ENCODE measurements around the gene DNAJC15. TPM values are rescaled to one million over a fixed set of nuclear protein-coding genes. Genes with fewer than 3 reads are reported as not detected.

The DNAJC15 gene
- total and polyA plus RNA-seq, 4 experiments from 2014 or later = 9.7 to 16.0 (median 13.0) TPM

DNA sequence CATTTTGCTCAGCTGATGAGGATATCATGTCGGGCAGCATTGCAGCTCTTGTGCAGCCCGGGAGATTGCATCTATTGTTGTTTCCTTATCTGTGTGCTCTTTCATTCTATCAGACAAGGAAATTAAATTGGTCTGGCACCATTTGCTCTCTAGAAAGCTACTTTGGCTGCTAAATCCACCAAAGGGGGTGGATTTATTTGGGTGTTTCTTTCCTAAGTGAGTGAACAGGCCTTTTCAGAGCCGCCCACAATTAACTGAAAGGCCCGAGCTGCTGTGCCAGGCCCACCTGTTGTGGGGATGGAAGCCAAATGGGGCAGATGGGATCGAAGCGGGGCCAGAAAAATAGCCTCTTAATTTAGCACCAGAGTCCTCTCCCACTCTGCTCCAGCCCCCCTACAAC is 99.4 kb downstream of the DNAJC15 start:
- Histone ChIP-seq H3K4me3 (ENCODE audit: low read length in 2 of 2) (no peak overlapping the region), H3K36me3 (ENCODE audit: insufficient read depth, low read length) (no peaks in the 10 kb centered on the region), H3K4me1 (ENCODE audit: insufficient read depth, low read length) (no peaks in the 10 kb centered on the region), H3K27me3 (ENCODE audit: insufficient read depth, low read length) (no peaks in the 10 kb centered on the region), H3K27ac (ENCODE audit: low read depth, low read length) (no peak overlapping the region), H3K9me3 (ENCODE audit: control insufficient read depth in 1 of 2, low read length in 2 of 2) (no peaks in the 10 kb centered on the region)
- intact Hi-C loops (cut with micrococcal nuclease) = no loop called here
- ChIA-PET POLR2A (ENCODE audit: partially characterized antibody) (no interaction called here), CTCF (ENCODE audit: partially characterized antibody) (no interaction called here)
- H3K4me1 Mint-ChIP-seq = peaks cover 4 to 5% (median 5%) of the 10 kb centered on the region in 4 donors
- H3K27me3 Mint-ChIP-seq = peaks cover 4 to 10% of the 10 kb centered on the region in 2 donors
- H3K9me3 Mint-ChIP-seq = no peaks in the 10 kb centered on the region
- no peak overlapping the region for H3K27ac Mint-ChIP-seq
- DNase-seq = no peak
- H3K4me3 Mint-ChIP-seq = no peak overlapping the region
- H3K36me3 Mint-ChIP-seq = no peaks in the 10 kb centered on the region

DNA sequence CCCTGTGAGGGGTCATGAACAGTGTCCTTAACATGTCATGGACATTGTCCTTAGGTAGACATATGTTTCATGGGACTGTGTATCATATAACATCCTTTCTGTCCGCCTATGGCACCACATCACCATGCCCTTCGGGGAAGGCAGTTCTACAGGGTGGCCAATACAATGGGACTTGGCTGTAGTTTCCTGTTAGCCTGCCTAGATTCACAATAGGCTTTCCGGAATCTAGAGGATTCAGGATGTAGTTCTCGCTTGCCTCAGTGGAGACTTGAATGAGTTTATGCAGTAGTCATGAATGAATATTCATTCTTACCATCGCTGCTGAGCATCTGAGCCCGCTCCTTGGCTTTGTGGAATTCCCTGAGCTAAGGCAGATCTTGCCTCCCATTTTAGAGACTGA is 100.5 kb downstream of the DNAJC15 start:
- H3K4me1 ChIP-seq (ENCODE audit: insufficient read depth, low read length) = no peaks in the 10 kb centered on the region
- ChIA-PET POLR2A (ENCODE audit: partially characterized antibody) (no interaction called here), CTCF (ENCODE audit: partially characterized antibody) (interaction anchor here (1.0 kb wide), 1 partner anchor 39 kb away, joined by 4 read pairs; no protein-coding TSS in a partner anchor)
- H3K27ac ChIP-seq (ENCODE audit: low read depth, low read length) = no peak overlapping the region
- H3K27me3 ChIP-seq (ENCODE audit: insufficient read depth, low read length) = no peaks in the 10 kb centered on the region
- H3K36me3 ChIP-seq (ENCODE audit: insufficient read depth, low read length) = no peaks in the 10 kb centered on the region
- Mint-ChIP-seq H3K36me3 (no peaks in the 10 kb centered on the region), H3K27me3 (peaks cover 4 to 11% of the 10 kb centered on the region in 2 donors), H3K4me1 (peaks cover 8 to 13% (median 11%) of the 10 kb centered on the region in 4 donors), H3K4me3 (no peak overlapping the region), H3K27ac (no peak overlapping the region), H3K9me3 (no peaks in the 10 kb centered on the region)
- no peak overlapping the region for H3K4me3 ChIP-seq (ENCODE audit: low read length in 2 of 2)
- intact Hi-C loops (cut with micrococcal nuclease) = no loop called here
- no peak for DNase-seq
- no peaks in the 10 kb centered on the region for H3K9me3 ChIP-seq (ENCODE audit: control insufficient read depth in 1 of 2, low read length in 2 of 2)

DNA sequence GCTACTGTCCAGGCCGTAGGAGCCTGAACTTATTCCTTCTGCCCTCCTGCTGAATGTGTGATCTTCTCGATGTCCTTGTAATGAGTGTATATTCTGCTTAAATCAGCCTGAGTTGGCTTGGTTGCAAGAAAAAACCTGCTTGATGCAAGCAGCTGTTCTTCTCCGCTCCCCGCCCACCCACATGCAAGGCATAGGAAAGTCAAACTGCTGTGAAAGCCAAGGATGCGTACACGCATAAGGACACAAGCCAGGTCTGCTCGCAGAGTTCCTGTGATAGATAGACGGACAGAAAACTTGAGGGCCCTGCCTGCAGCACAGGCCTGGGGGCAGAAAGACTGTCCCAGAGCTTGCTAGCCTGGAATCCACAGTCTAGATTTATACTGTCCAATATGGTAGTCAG is 101.1 kb downstream of the DNAJC15 start:
- H3K4me1 Mint-ChIP-seq = peaks cover 8 to 13% (median 11%) of the 10 kb centered on the region in 4 donors
- H3K27me3 Mint-ChIP-seq = peaks cover 4 to 11% of the 10 kb centered on the region in 2 donors
- Histone ChIP-seq H3K4me1 (ENCODE audit: insufficient read depth, low read length) (no peaks in the 10 kb centered on the region), H3K27ac (ENCODE audit: low read depth, low read length) (no peak overlapping the region), H3K36me3 (ENCODE audit: insufficient read depth, low read length) (no peaks in the 10 kb centered on the region), H3K9me3 (ENCODE audit: control insufficient read depth in 1 of 2, low read length in 2 of 2) (no peaks in the 10 kb centered on the region), H3K4me3 (ENCODE audit: low read length in 2 of 2) (no peak overlapping the region), H3K27me3 (ENCODE audit: insufficient read depth, low read length) (no peaks in the 10 kb centered on the region)
- H3K36me3 Mint-ChIP-seq = no peaks in the 10 kb centered on the region
- DNase-seq = no peak
- H3K27ac Mint-ChIP-seq = no peak overlapping the region
- POLR2A ChIA-PET (ENCODE audit: partially characterized antibody) = no interaction called here
- H3K4me3 Mint-ChIP-seq = no peak overlapping the region
- intact Hi-C loops (cut with micrococcal nuclease) = no loop called here
- CTCF ChIA-PET (ENCODE audit: partially characterized antibody) = interaction anchor here (1.0 kb wide), 1 partner anchor 40 kb away, joined by 4 read pairs; no protein-coding TSS in a partner anchor
- no peaks in the 10 kb centered on the region for H3K9me3 Mint-ChIP-seq

DNA sequence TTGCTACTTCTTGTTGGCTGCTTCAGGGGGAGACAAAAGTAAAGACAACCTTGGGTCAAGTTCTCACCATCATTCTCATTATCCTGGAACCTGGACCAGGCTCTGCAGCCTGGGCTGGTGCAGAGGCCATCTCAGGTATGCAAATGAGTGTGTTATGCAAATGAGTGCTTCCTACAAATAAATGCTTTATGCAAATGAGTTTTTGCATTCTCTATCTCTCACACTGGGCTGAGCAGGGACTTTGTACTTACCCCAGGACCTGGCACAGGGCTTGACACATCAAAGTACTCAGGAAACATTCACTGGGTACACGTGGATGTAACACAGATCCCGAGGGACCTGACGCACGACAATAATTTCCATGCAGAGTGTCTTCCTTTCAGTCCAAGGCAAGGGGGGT is 103.0 kb downstream of the DNAJC15 start:
- Mint-ChIP-seq H3K27ac (no peak overlapping the region), H3K36me3 (no peaks in the 10 kb centered on the region), H3K9me3 (no peaks in the 10 kb centered on the region), H3K4me3 (no peak overlapping the region), H3K4me1 (peaks cover 8 to 13% (median 11%) of the 10 kb centered on the region in 4 donors), H3K27me3 (peaks cover 4 to 9% of the 10 kb centered on the region in 2 donors)
- Histone ChIP-seq H3K4me3 (ENCODE audit: low read length in 2 of 2) (no peak overlapping the region), H3K9me3 (ENCODE audit: control insufficient read depth in 1 of 2, low read length in 2 of 2) (no peaks in the 10 kb centered on the region), H3K27ac (ENCODE audit: low read depth, low read length) (no peak overlapping the region), H3K27me3 (ENCODE audit: insufficient read depth, low read length) (no peaks in the 10 kb centered on the region), H3K4me1 (ENCODE audit: insufficient read depth, low read length) (no peaks in the 10 kb centered on the region), H3K36me3 (ENCODE audit: insufficient read depth, low read length) (no peaks in the 10 kb centered on the region)
- ChIA-PET POLR2A (ENCODE audit: partially characterized antibody) (no interaction called here), CTCF (ENCODE audit: partially characterized antibody) (no interaction called here)
- no peak for DNase-seq
- intact Hi-C loops (cut with micrococcal nuclease) = no loop called here

DNA sequence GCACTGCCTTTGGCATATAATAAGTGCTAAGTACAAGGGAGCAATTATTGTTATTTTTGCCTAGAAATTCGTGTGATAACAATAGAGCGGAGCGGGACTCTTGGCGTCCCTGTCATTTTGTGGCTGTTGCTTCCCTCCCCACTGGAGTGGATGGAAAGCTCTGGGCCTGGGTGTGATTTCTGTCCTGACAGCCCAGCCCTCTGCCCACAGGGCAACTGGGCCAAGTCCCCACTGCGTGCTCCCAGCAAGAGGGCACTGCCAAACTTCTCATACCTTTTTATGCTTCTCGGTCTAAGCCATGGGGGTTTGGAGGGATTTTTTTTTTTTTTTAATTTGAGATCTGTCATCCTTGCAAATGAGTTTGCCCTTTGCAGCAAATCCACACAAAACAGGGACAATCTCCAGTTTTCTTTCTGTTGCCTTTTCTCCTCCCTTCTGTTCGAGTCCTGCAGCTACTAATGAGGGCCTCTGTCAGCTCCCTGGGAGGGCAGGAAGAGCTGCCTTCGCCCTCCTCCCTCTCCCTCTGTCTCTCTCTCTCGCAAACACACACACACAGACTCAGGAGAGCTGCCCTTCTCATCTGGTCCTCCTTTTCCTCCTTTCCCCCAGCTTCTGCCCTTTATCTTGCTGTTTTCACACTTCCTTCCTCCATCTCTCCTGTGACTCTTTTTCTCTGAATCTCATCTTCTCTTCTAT is 103.9 kb downstream of the DNAJC15 start:
- Mint-ChIP-seq H3K4me1 (peaks cover 8 to 13% (median 11%) of the 10 kb centered on the region in 4 donors), H3K4me3 (no peak overlapping the region), H3K27me3 (peaks cover 5 to 7% of the 10 kb centered on the region in 2 donors), H3K27ac (peak overlapping the region in 1 of 7 donors; percentile 13), H3K36me3 (no peaks in the 10 kb centered on the region), H3K9me3 (no peaks in the 10 kb centered on the region)
- Histone ChIP-seq H3K27ac (ENCODE audit: low read depth, low read length) (no peak overlapping the region), H3K27me3 (ENCODE audit: insufficient read depth, low read length) (no peaks in the 10 kb centered on the region), H3K4me1 (ENCODE audit: insufficient read depth, low read length) (no peaks in the 10 kb centered on the region), H3K4me3 (ENCODE audit: low read length in 2 of 2) (no peak overlapping the region), H3K36me3 (ENCODE audit: insufficient read depth, low read length) (no peaks in the 10 kb centered on the region), H3K9me3 (ENCODE audit: control insufficient read depth in 1 of 2, low read length in 2 of 2) (no peaks in the 10 kb centered on the region)
- ChIA-PET POLR2A (ENCODE audit: partially characterized antibody) (interaction anchor here (0.7 kb wide), 1 partner anchor 40 kb away, joined by 3 read pairs; no protein-coding TSS in a partner anchor), CTCF (ENCODE audit: partially characterized antibody) (interaction anchor here (0.6 kb wide), 1 partner anchor 158 kb away, joined by 3 read pairs; no protein-coding TSS in a partner anchor)
- intact Hi-C loops (cut with micrococcal nuclease) = no loop called here
- no peak for DNase-seq

DNA sequence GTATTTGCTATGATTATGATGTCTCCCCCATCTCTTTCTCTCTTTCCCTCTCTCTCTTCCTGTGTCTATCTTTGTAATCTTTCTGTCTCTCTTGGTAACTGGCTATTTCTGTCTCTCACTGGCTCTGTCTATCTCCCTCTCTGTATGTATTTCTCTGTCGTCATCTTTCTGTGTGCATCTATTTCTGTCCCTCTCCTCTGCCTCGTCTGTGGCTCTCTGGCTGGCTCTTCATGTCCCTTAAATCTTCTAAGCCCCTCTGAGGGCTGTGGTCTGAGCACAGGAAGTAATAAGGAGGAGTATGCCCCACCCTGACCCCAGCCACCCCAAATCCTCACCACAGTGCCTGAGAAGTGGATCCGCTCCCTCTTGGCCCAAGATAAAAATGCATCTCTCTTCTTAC is 104.4 kb downstream of the DNAJC15 start:
- Mint-ChIP-seq H3K9me3 (no peaks in the 10 kb centered on the region), H3K27ac (peak overlapping the region in 1 of 7 donors; percentile 13), H3K4me1 (peaks cover 8 to 13% (median 11%) of the 10 kb centered on the region in 4 donors), H3K4me3 (no peak overlapping the region), H3K36me3 (no peaks in the 10 kb centered on the region), H3K27me3 (peaks cover 8% of the 10 kb centered on the region in 2 donors)
- Histone ChIP-seq H3K27me3 (ENCODE audit: insufficient read depth, low read length) (no peaks in the 10 kb centered on the region), H3K4me1 (ENCODE audit: insufficient read depth, low read length) (no peaks in the 10 kb centered on the region), H3K4me3 (ENCODE audit: low read length in 2 of 2) (no peak overlapping the region), H3K27ac (ENCODE audit: low read depth, low read length) (no peak overlapping the region), H3K9me3 (ENCODE audit: control insufficient read depth in 1 of 2, low read length in 2 of 2) (no peaks in the 10 kb centered on the region), H3K36me3 (ENCODE audit: insufficient read depth, low read length) (no peaks in the 10 kb centered on the region)
- POLR2A ChIA-PET (ENCODE audit: partially characterized antibody) = no interaction called here
- no peak for DNase-seq
- intact Hi-C loops (cut with micrococcal nuclease) = no loop called here
- CTCF ChIA-PET (ENCODE audit: partially characterized antibody) = interaction anchor here (0.6 kb wide), 1 partner anchor 158 kb away, joined by 3 read pairs; no protein-coding TSS in a partner anchor

DNA sequence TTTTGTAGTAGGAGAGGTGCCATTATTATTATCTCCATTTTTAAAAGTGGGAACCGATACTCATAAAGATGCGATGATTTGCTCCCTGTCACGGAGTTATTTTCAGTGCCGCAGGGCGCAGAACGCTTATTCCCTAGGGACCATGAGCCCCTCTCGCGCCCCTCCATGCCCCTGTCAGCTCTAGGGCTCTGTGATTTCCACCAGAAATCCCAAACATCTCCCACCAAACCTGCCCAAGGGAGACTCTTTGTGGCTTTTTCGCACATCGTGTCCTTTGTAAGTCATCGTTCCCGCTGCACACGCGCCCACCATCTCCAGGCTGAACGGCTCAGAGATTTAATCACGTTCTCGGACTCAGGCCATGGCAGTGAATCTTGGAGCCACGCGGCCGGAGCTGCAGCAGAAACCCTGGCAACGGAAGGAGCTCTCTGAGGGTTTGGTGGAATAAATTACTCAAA is 105.1 kb downstream of the DNAJC15 start:
- ChIA-PET CTCF (ENCODE audit: partially characterized antibody) (no interaction called here), POLR2A (ENCODE audit: partially characterized antibody) (no interaction called here)
- H3K27me3 Mint-ChIP-seq = peaks cover 8% of the 10 kb centered on the region in 2 donors
- Histone ChIP-seq H3K4me3 (ENCODE audit: low read length in 2 of 2) (no peak overlapping the region), H3K9me3 (ENCODE audit: control insufficient read depth in 1 of 2, low read length in 2 of 2) (no peaks in the 10 kb centered on the region), H3K4me1 (ENCODE audit: insufficient read depth, low read length) (no peaks in the 10 kb centered on the region), H3K27ac (ENCODE audit: low read depth, low read length) (no peak overlapping the region), H3K36me3 (ENCODE audit: insufficient read depth, low read length) (no peaks in the 10 kb centered on the region), H3K27me3 (ENCODE audit: insufficient read depth, low read length) (no peaks in the 10 kb centered on the region)
- intact Hi-C loops (cut with micrococcal nuclease) = no loop called here
- no peaks in the 10 kb centered on the region for H3K36me3 Mint-ChIP-seq
- peaks cover 8 to 13% (median 11%) of the 10 kb centered on the region in 4 donors for H3K4me1 Mint-ChIP-seq
- H3K4me3 Mint-ChIP-seq = no peak overlapping the region
- no peak for DNase-seq
- no peaks in the 10 kb centered on the region for H3K9me3 Mint-ChIP-seq
- H3K27ac Mint-ChIP-seq = no peak overlapping the region

Measured in CD4-positive, alpha-beta memory T cell (primary cell).